Activated gamma-delta T cell treated with anti-CD3 and anti-CD28 coated beads, Interleukin-2, amount 50 U/mL, for 16 hours (primary cell): ENCODE measurements around the gene CDK10.

Experiments used
- DNase-seq: peaks from one replicate; pipeline ENCODE4 v3.0.0-alpha.2; 2020; ENCODE audit warnings: low read depth

CDK10 gene

DNA sequence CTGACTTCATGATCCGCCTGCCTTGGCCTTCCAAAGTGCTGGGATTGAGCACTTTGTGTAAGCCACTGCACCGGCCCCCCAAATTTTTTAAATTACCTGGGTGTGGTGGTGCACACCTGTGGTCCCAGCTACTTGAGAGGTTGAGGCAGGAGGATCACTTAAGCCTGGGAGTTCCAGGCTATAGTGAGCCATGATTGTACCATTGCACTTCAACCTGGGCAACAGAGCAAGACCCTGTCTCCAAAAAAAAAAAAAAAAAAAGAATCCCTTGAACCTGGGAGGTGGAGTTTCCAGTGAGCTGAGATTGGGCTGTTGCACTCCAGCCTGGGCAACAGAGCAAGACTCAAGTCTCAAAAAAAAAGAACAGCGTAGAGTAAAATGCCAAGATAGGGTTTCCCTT lies 50.1 kb downstream of the CDK10 start:
- DNase-seq: no peak

DNA sequence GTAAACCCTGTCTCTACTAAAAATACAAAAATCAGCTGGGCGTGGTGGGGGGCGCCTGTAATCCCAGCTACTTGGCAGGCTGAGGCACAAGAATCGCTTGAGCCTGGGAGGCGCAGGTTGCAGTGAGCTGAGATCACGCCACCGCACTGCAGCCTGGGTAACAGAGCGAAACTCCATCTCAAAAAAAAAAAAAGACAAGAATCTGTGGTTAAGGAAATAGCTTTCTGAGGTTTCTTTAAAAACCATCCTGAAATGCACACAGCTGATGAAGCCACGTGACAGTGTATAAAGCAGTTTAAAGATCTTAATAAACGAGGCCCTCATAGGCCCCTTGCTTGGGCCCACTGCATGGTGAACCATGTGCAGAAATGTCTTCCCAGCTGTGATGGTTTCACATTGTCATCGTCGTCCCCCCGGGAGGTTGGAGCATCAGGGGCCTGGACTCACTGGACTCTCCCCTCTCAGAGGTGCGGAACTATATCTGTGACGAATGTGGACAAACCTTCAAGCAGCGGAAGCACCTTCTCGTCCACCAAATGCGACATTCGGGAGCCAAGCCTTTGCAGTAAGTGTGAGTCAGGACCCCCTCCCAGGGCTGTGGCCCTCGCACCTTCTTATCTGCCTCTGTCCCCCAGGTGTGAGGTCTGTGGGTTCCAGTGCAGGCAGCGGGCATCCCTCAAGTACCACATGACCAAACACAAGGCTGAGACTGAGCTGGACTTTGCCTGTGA lies 51.0 kb downstream of the CDK10 start:
- no peak for DNase-seq

DNA sequence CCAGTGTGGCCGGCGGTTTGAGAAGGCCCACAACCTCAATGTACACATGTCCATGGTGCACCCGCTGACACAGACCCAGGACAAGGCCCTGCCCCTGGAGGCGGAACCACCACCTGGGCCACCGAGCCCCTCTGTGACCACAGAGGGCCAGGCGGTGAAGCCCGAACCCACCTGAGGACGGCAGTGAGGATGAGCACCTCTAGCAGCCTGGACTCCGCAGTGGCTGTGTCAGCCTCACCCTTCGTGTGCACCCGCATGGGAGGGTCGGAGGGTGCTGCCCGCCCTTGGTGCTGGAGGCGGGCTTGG lies 51.5 kb downstream of the CDK10 start:
- DNase-seq: no peak

DNA sequence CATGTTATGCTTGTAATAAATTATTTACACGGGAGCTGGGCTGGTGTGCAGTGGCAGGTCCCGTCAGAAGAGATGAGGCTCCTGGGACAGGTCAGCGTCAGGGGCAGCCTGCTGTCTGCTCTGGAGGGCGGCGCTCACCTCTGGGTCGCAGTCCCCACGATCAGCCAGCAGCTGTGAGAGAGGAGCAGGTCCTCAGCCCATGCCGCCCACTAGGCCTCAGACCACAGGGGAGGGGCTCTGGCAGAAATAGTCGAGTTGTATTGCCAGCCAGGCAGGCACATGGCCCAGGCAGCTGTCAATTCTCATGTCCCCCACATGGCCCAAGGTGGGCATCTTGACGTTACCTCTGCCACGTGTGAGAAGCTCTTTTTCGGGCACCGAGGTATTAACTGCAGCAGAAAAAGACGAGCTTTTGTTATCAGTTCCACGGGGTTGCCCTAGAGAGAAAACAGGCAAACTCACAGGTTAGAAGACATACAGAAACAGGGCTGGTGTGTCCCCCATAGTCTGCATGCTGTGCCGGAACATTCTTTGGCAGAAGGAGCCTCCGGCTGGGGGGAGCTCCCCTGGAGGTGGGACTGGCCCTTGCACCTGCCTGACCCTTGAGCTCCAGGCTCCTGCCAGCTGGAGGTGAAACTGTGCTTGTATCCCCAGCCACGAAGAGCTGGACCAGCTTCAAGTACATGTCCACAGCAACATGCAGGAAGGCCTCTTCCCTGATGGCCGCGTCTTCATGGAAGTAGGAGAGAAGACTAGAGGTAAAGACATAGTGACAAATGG lies 52.2 kb downstream of the CDK10 start:
- DNase-seq: no peak

DNA sequence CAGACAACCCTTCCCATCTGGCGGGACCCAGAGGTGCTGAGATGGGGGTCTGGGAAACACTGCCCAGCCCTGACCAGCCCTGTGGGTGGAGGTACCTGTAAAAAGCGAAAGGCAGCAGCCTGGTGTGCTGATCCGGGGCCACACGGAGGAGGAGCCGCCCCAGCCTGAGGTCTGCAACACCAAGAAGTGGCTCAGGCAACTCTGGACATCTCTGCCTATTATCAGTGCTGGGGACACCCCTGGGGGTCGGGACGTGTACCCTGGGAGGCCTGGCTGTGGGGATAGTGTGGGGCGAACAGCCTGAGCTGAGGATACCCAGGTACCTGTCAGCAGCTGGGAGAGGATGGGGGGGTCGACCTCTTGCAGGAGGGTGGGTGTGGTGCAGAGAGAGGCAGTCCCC lies 52.9 kb downstream of the CDK10 start:
- no peak for DNase-seq

DNA sequence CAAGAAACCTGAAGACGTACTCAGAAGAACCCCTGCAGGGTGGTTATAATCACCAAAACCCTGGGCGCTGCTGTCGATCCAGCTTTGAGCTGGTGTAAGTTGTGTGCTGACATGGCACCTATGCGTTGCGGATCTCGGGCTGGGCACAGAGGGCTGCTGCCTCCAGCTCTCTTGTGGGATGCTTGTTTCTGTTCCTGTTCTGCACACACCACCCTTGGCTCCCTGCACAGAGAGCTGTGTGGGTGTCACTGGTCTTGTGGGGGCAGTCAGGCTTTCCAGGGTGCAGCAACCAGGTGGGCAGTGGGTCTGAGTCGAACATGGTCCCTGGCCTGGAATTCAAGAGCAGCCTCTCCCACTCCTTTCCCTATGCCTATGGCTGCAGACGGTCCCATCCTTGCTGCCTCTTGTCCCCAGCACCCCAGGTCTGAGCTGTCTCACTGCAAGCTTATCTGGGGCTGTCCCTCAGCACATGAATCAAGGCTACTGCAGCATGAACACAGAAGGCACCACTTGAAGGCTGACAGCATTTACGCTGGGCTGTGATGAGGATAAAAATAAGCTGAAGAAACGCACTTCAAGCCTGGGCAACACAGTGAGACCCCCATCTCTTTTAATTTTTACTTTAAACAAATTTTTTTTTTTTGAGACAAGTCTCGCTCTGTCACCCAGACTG lies 55.0 kb downstream of the CDK10 start:
- DNase-seq: no peak

DNA sequence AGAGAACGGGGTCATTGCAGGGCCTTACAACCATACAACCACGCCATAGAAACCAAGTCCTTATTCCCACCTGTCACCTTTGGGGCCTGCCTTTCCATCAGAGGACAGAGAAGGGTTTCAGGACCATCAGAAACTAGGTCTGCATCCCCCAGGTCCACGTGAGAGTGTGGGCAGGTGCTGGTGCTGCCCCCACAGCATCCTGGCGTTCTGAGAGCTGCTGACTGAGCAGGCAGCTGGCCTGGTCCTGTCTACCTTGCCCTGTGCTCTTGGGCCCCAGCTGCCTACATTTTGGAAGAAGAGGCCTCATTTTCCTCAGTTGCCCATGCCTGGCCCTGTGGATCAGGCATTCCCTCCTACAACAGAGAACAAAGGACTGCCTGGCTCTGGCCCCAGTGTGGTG lies 56.5 kb downstream of the CDK10 start:
- no peak for DNase-seq

DNA sequence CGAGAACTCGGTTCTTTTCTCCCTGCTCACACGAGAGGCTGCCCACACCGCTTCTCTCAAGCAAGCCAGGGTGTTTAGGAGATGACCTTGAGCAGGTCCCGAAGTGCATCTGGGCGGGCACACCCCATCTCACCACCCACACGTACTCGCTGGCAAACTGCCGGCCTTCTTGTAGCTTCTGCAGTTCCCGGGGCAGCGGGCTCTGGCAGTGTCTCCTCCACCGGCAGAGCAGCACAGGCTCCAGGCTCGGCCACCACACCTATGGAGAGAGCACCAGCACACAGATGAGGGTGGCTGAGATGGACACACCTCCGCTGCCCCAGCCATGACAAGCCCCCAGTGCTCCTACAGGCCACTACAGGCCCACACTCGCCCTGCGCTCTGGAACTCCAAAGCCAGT lies 58.3 kb downstream of the CDK10 start:
- no peak for DNase-seq
